Natural killer cell (primary cell): ENCODE measurements around the gene NMT2. TPM values are rescaled to one million over a fixed set of nuclear protein-coding genes. Genes with fewer than 3 reads are reported as not detected.

ENCODE experiments used
- ATAC-seq, 3 donors: fragments of 150-1000 bp in 2 of 3; fragments of 200-7000 bp in 1 of 3; cut with Tn5 transposase; 1 replicate in 1 of 3; 2 replicates in 2 of 3; pipeline ENCODE4 v1.10.0; 2021; ENCODE audit warnings: mild to moderate bottlenecking in 2 of 3, moderate library complexity in 2 of 3
- DNase-seq, 2 donors: peaks; one replicate each; pipeline versions ENCODE4 v3.0.0 to v3.0.0-alpha.2; 2013 to 2021; ENCODE audit warnings: mixed read lengths in 1 of 2
- H3K27ac ChIP-seq: one replicate; pipeline ENCODE4 v1.5.1; 2013; ENCODE audit warnings: mild to moderate bottlenecking, low read length
- H3K27me3 ChIP-seq: one replicate; pipeline ENCODE4 v1.6.1; 2013; ENCODE audit warnings: low read length; ENCODE audit not compliant: control insufficient read depth, insufficient read depth
- H3K36me3 ChIP-seq: one replicate; pipeline ENCODE4 v1.6.1; 2013; ENCODE audit warnings: low read length; ENCODE audit not compliant: control insufficient read depth, insufficient read depth
- H3K4me1 ChIP-seq: one replicate; pipeline ENCODE4 v1.6.1; 2013; ENCODE audit warnings: low read length; ENCODE audit not compliant: control insufficient read depth, insufficient read depth
- H3K4me3 ChIP-seq: one replicate; pipeline ENCODE4 v1.5.1; 2013; ENCODE audit warnings: low read length
- H3K9me3 ChIP-seq: one replicate; pipeline ENCODE4 v1.6.1; 2013; ENCODE audit warnings: low read length; ENCODE audit not compliant: control insufficient read depth, insufficient read depth
- H3K27ac Mint-ChIP-seq, 2 donors: one replicate each; pipeline ENCODE4 v1.8.0; 2022; ENCODE audit warnings: mild to moderate bottlenecking in 2 of 2, mixed read lengths in 2 of 2, moderate library complexity in 1 of 2
- H3K27me3 Mint-ChIP-seq, 2 donors: one replicate each; pipeline ENCODE4 v1.8.0; 2022; ENCODE audit warnings: low read depth in 2 of 2, mixed read lengths in 2 of 2
- H3K36me3 Mint-ChIP-seq: one replicate; pipeline ENCODE4 v1.8.0; 2022; ENCODE audit warnings: mixed read lengths
- H3K4me1 Mint-ChIP-seq, 2 donors: one replicate each; pipeline ENCODE4 v1.8.0; 2022; ENCODE audit warnings: mixed read lengths in 2 of 2
- H3K4me3 Mint-ChIP-seq: one replicate; pipeline ENCODE4 v1.8.0; 2022; ENCODE audit warnings: mild to moderate bottlenecking, moderate library complexity, mixed read lengths
- H3K9me3 Mint-ChIP-seq, 2 donors: one replicate each; pipeline ENCODE4 v1.8.0; 2022; ENCODE audit warnings: mixed read lengths in 2 of 2
- WGBS: methylation state at CpG from one replicate; pipeline ENCODE4 v1.1.7; 2013; ENCODE audit warnings: missing lambda C conversion rate; ENCODE audit not compliant: insufficient coverage; 5-methylcytosine and 5-hydroxymethylcytosine counted together
- intact Hi-C: fragments of 100-400 bp; cut with micrococcal nuclease; formaldehyde crosslinking; loops from one replicate; pipeline ENCODE4 v1.14.2; 2022
- total RNA-seq, 4 donors: library from RNA; stranded (reverse); fragments of 120-200 nt in 1 of 4; gene quantifications; one replicate each; pipeline versions ENCODE4 v1.2.3 to v1.2.4, GENCODE V29; 2013 to 2022
- TF ChIP-seq, protein P1 (sequence below): fragments of 200-600 bp; IDR thresholded peaks from one replicate; pipeline ENCODE4 v1.8.0; 2022; ENCODE audit warnings: antibody characterized with exemption

NMT2 gene
- total RNA-seq, 3 donors from 2014 or later (not counting 1 experiment from before 2014, with no cell fraction given), result 18.9 to 34.9 (median 28.8) TPM

GRCh38 chr10:15131330-15131729 lies 37.2 kb downstream of the NMT2 start:
- whole genome bisulfite sequencing, result 100% methylated on average over 3 of the region's 5 CpGs
- no peaks in the 10 kb centered on the region for H3K9me3 ChIP-seq
- no peak overlapping the region for H3K4me3 Mint-ChIP-seq
- no peaks in the 10 kb centered on the region for H3K27me3 ChIP-seq
- no peaks in the 10 kb centered on the region for H3K27me3 Mint-ChIP-seq
- no peaks in the 10 kb centered on the region for H3K4me1 ChIP-seq
- peaks cover 26% of the 10 kb centered on the region for H3K36me3 Mint-ChIP-seq
- TF ChIP-seq, protein P1, sequence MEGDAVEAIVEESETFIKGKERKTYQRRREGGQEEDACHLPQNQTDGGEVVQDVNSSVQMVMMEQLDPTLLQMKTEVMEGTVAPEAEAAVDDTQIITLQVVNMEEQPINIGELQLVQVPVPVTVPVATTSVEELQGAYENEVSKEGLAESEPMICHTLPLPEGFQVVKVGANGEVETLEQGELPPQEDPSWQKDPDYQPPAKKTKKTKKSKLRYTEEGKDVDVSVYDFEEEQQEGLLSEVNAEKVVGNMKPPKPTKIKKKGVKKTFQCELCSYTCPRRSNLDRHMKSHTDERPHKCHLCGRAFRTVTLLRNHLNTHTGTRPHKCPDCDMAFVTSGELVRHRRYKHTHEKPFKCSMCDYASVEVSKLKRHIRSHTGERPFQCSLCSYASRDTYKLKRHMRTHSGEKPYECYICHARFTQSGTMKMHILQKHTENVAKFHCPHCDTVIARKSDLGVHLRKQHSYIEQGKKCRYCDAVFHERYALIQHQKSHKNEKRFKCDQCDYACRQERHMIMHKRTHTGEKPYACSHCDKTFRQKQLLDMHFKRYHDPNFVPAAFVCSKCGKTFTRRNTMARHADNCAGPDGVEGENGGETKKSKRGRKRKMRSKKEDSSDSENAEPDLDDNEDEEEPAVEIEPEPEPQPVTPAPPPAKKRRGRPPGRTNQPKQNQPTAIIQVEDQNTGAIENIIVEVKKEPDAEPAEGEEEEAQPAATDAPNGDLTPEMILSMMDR, result no peak
- H3K4me3 ChIP-seq, result no peak overlapping the region
- peaks cover 56% of the 10 kb centered on the region for H3K36me3 ChIP-seq
- no peaks in the 10 kb centered on the region for H3K9me3 Mint-ChIP-seq
- no peaks in the 10 kb centered on the region for H3K4me1 Mint-ChIP-seq
- H3K27ac ChIP-seq, result no peak overlapping the region
- peak overlapping the region in 1 of 2 donors; percentile 34 for H3K27ac Mint-ChIP-seq
- intact Hi-C loops, result no loop called here
- no peak for ATAC-seq
- no peak for DNase-seq

- 96% methylated on average over 2 of the region's 3 CpGs for WGBS
- Histone ChIP-seq H3K36me3 (peaks cover 31% of the 10 kb centered on the region), H3K27me3 (no peaks in the 10 kb centered on the region), H3K4me1 (no peaks in the 10 kb centered on the region), H3K27ac (no peak overlapping the region), H3K9me3 (no peaks in the 10 kb centered on the region), H3K4me3 (no peak overlapping the region)
- no peaks in the 10 kb centered on the region for H3K4me1 Mint-ChIP-seq
- peaks cover 7% of the 10 kb centered on the region for H3K36me3 Mint-ChIP-seq
- no peaks in the 10 kb centered on the region for H3K27me3 Mint-ChIP-seq
- H3K27ac Mint-ChIP-seq, result no peak overlapping the region
- no peak overlapping the region for H3K4me3 Mint-ChIP-seq
- H3K9me3 Mint-ChIP-seq, result no peaks in the 10 kb centered on the region
- TF ChIP-seq, protein P1, result no peak
- ATAC-seq (no peak), DNase-seq (no peak)
- intact Hi-C loops, result no loop called here
Observed at GRCh38 chr10:15124908-15125307, 43.6 kb downstream of the NMT2 start.

DNA sequence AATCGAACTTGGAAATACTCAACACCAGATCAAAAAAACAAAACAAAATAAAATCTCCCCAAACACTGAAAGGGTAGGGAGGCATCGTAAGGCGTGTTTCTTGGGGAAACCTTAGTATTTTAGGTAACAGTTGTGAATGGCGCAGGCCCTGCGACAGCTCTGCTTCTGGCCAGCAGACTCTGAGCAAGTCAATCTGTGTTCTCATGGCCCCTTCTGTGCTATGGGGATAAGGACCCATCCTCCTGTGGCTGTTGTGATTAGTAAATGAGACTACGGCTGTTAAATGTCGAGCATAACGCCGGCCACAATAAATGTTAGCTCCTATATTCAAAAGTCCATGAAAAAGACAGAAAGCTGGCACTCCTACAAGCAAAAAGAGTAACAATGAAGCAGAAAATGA lies 44.3 kb downstream of the NMT2 start:
- no peak overlapping the region for H3K4me3 ChIP-seq
- H3K27me3 ChIP-seq, result no peaks in the 10 kb centered on the region
- Mint-ChIP-seq H3K36me3 (peaks cover 7% of the 10 kb centered on the region), H3K9me3 (no peaks in the 10 kb centered on the region), H3K27ac (peak overlapping the region in 1 of 2 donors; percentile 35), H3K4me1 (no peaks in the 10 kb centered on the region), H3K4me3 (no peak overlapping the region), H3K27me3 (no peaks in the 10 kb centered on the region)
- H3K27ac ChIP-seq, result no peak overlapping the region
- 96% methylated on average over 9 of the region's 9 CpGs for WGBS
- DNase-seq (no peak), ATAC-seq (no peak)
- intact Hi-C loops, result no loop called here
- no peaks in the 10 kb centered on the region for H3K9me3 ChIP-seq
- H3K36me3 ChIP-seq, result peaks cover 32% of the 10 kb centered on the region
- H3K4me1 ChIP-seq, result no peaks in the 10 kb centered on the region
- TF ChIP-seq, protein P1, result no peak

DNA sequence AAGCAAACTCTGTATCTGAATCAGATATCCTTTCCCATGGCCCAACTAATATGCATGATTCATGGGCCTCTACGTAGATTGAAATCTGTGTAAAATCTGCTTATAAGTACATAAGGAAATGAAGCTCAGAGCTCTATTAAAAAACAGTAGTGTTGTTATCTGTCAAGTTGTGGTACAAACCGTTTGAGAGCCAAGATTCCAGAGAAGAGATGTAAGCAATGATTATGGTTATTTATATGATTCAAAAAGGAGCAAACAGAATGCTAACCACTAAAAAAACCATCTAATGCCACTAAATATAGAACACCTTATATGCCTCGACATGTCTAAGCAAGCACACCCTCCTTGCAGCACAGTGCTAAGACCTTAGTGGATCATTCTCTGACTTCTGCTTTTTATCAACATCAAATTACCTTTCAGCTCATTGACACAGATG lies 44.7 kb downstream of the NMT2 start:
- intact Hi-C loops, result no loop called here
- Histone ChIP-seq H3K27ac (no peak overlapping the region), H3K4me1 (no peaks in the 10 kb centered on the region), H3K36me3 (peaks cover 36% of the 10 kb centered on the region), H3K9me3 (no peaks in the 10 kb centered on the region), H3K4me3 (no peak overlapping the region), H3K27me3 (no peaks in the 10 kb centered on the region)
- Mint-ChIP-seq H3K9me3 (no peaks in the 10 kb centered on the region), H3K27me3 (no peaks in the 10 kb centered on the region), H3K36me3 (peaks cover 7% of the 10 kb centered on the region), H3K4me3 (no peak overlapping the region), H3K4me1 (no peaks in the 10 kb centered on the region), H3K27ac (peak overlapping the region in 1 of 2 donors; percentile 35)
- TF ChIP-seq, protein P1, result no peak
- WGBS, result 72% methylated on average over 3 of the region's 3 CpGs
- ATAC-seq (no peak), DNase-seq (no peak)
